Measurements from ENCODE around the gene MPZL2.

MPZL2 gene

GRCh38 chr11:118283756-118284350 is 19.8 kb upstream of the MPZL2 start:
- H4K20me1 ChIP-seq (ENCODE audit: insufficient read depth, low read length) = no peaks in the 10 kb centered on the region
- no peaks in the 10 kb centered on the region for H3K9me3 ChIP-seq (ENCODE audit: insufficient read depth, low read length)
- peaks cover 11% of the 10 kb centered on the region for H3K4me1 ChIP-seq (ENCODE audit: low read length)
- no peak overlapping the region for H3K9ac ChIP-seq (ENCODE audit: low read length)
- H3K79me2 ChIP-seq (ENCODE audit: low read length) = no peaks in the 10 kb centered on the region
- no peak overlapping the region for H3K4me3 ChIP-seq (ENCODE audit: low read length)
- H2AFZ ChIP-seq (ENCODE audit: low read depth, low read length) = no peak overlapping the region
- no peak overlapping the region for H3K27ac ChIP-seq (ENCODE audit: low read length)
- TF ChIP-seq CTCF (IDR thresholded peaks at IDR 0.05; ENCODE audit: low read depth, low read length) = no peak
- no peak for TF ChIP-seq EZH2phosphoT487 (IDR thresholded peaks at IDR 0.05; ENCODE audit: low read depth)
- 0 out of 2 replicates have a peak, but pooled peaks cover 4% of the 10 kb centered on the region for H3K27me3 ChIP-seq (ENCODE audit: low read depth, low read length)
- no peaks in the 10 kb centered on the region for H3K36me3 ChIP-seq (replicated peaks; ENCODE audit: low read depth, low read length)
- no peak overlapping the region for H3K4me2 ChIP-seq (ENCODE audit: low read length)

GRCh38 chr11:118283037-118283636 is 19.0 kb upstream of the MPZL2 start:
- no peaks in the 10 kb centered on the region for H3K36me3 ChIP-seq (replicated peaks; ENCODE audit: low read depth, low read length)
- H4K20me1 ChIP-seq (ENCODE audit: insufficient read depth, low read length) = no peaks in the 10 kb centered on the region
- H3K4me1 ChIP-seq (ENCODE audit: low read length) = peaks cover 11% of the 10 kb centered on the region
- no peak overlapping the region for H2AFZ ChIP-seq (ENCODE audit: low read depth, low read length)
- H3K9me3 ChIP-seq (ENCODE audit: insufficient read depth, low read length) = no peaks in the 10 kb centered on the region
- H3K27ac ChIP-seq (ENCODE audit: low read length) = no peak overlapping the region
- no peak overlapping the region for H3K4me3 ChIP-seq (ENCODE audit: low read length)
- no peak for TF ChIP-seq CTCF (IDR thresholded peaks at IDR 0.05; ENCODE audit: low read depth, low read length)
- TF ChIP-seq EZH2phosphoT487 (IDR thresholded peaks at IDR 0.05; ENCODE audit: low read depth) = no peak
- 0 out of 2 replicates have a peak, but pooled peaks cover 4% of the 10 kb centered on the region for H3K27me3 ChIP-seq (ENCODE audit: low read depth, low read length)
- H3K79me2 ChIP-seq (ENCODE audit: low read length) = no peaks in the 10 kb centered on the region
- no peak overlapping the region for H3K4me2 ChIP-seq (ENCODE audit: low read length)
- no peak overlapping the region for H3K9ac ChIP-seq (ENCODE audit: low read length)

- Histone ChIP-seq H3K36me3 (replicated peaks; ENCODE audit: low read depth, low read length) (no peaks in the 10 kb centered on the region), H3K9me3 (ENCODE audit: insufficient read depth, low read length) (no peaks in the 10 kb centered on the region), H2AFZ (ENCODE audit: low read depth, low read length) (no peak overlapping the region), H3K9ac (ENCODE audit: low read length) (no peak overlapping the region), H3K27me3 (ENCODE audit: low read depth, low read length) (0 out of 2 replicates have a peak, but pooled peaks cover 4% of the 10 kb centered on the region), H3K27ac (ENCODE audit: low read length) (no peak overlapping the region), H4K20me1 (ENCODE audit: insufficient read depth, low read length) (no peaks in the 10 kb centered on the region), H3K4me3 (ENCODE audit: low read length) (no peak overlapping the region), H3K4me2 (ENCODE audit: low read length) (no peak overlapping the region), H3K4me1 (ENCODE audit: low read length) (peaks cover 12% of the 10 kb centered on the region), H3K79me2 (ENCODE audit: low read length) (no peaks in the 10 kb centered on the region)
- TF ChIP-seq EZH2phosphoT487 (IDR thresholded peaks at IDR 0.05; ENCODE audit: low read depth) = no peak
Observed at GRCh38 chr11:118282606-118283005, 18.5 kb upstream of the MPZL2 start.

- Histone ChIP-seq H3K4me1 (ENCODE audit: low read length) (peaks cover 23% of the 10 kb centered on the region), H4K20me1 (ENCODE audit: insufficient read depth, low read length) (no peaks in the 10 kb centered on the region), H3K4me3 (ENCODE audit: low read length) (no peak overlapping the region), H3K9me3 (ENCODE audit: insufficient read depth, low read length) (no peaks in the 10 kb centered on the region), H3K9ac (ENCODE audit: low read length) (no peak overlapping the region), H3K79me2 (ENCODE audit: low read length) (no peaks in the 10 kb centered on the region), H3K36me3 (replicated peaks; ENCODE audit: low read depth, low read length) (no peaks in the 10 kb centered on the region), H3K27ac (ENCODE audit: low read length) (no peak overlapping the region), H3K27me3 (ENCODE audit: low read depth, low read length) (no peaks in the 10 kb centered on the region), H3K4me2 (ENCODE audit: low read length) (peak overlapping the region; percentile 14; the same call in 1 of the 2 replicates), H2AFZ (ENCODE audit: low read depth, low read length) (no peak overlapping the region; the same call in 1 of the 2 replicates)
- no peak for TF ChIP-seq CTCF (IDR thresholded peaks at IDR 0.05; ENCODE audit: low read depth, low read length)
- TF ChIP-seq EZH2phosphoT487 (IDR thresholded peaks at IDR 0.05; ENCODE audit: low read depth) = no peak
Observed at GRCh38 chr11:118281284-118281683, 17.2 kb upstream of the MPZL2 start.
